NT2/D1 (cell line): ENCODE data around the gene STXBP1.

ENCODE experiments used
- SUZ12 ChIP-seq: IDR thresholded peaks from 2 replicates; pipeline ENCODE4 v1.6.1; 2011; ENCODE audit not compliant: insufficient read length, insufficient read depth; ENCODE audit errors: extremely low read depth
- YY1 ChIP-seq: IDR thresholded peaks from 2 replicates; pipeline ENCODE4 v1.6.1; 2011; ENCODE audit not compliant: insufficient read length, insufficient read depth
- ZNF274 ChIP-seq: IDR thresholded peaks from 2 replicates; pipeline ENCODE4 v1.6.1; 2011; ENCODE audit warnings: mild to moderate bottlenecking, low read depth, low read length

- no peak for TF ChIP-seq SUZ12
- TF ChIP-seq YY1, result no peak
- no peak for TF ChIP-seq ZNF274
These were observed 110.1 kb downstream of the STXBP1 start for GRCh38 chr9:127722055-127722745.
